Activated effector memory CD4-positive, alpha-beta T cell treated with Interleukin-2 at 50 U/mL for 16 hours (primary cell): Measurements from ENCODE around the gene COL15A1.

Experiments used
- DNase-seq: peaks from one replicate; pipeline ENCODE4 v3.0.0-alpha.2; 2020

The COL15A1 gene

DNA sequence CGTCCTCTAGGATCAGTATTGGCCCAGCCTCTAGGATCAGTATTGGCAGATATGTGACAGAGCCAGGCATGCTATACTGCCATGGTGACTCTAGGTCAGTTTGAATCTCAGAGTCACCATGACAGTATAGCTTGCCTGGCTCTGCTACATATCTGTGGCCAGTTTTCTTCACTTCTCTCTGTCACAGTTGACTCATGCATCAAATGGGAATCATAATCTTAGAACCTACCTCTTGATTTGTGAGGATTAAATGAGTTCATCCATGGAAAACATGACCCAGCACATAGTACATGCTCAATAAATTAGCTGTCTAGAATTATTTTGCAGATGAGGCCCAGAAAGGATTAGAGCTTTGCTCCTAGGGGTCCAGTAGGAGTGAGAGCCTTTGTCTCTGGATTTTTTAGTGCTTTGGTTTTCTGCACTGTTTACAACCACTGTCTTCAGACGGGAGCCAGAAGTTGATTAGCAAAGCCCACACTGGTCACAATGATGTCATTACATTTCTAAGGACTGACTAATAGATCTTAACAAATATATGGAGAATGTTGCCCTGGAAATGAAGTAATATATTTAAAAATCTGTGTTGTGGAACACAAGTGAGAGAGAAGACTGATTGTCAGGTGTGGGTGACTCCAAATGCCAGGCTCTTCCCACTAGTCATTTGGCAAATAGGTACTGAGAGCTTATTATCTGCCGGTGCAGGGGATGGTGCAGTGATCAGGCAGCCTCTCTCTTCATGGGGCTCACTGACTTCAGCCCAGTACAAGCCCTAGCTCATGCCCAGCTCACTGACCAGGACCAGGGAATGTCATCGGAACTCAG is 76.0 kb downstream of the COL15A1 start:
- DNase-seq: no peak

- no peak for DNase-seq
Measured at GRCh38 chr9:99020786-99021436, 77.2 kb downstream of the COL15A1 start.

DNA sequence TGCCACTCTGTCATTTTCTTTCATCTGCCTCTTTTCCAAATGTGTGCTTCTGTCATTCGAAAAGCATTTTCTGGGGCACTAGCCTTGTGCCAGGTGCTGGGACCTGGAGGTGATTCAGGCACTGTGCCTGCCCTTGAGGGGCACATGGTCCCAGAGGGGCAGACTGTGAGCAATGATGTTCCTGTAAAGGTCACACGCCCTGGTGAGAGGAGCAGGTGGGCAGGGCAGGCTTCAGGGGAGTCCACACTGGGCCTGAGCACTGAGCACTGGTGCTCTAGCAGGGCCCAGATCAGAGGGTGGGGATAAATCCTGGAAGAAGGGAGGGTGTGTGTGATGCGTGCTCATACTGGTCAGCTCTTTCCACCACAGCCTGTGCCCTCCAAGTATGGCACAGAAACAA is 77.8 kb downstream of the COL15A1 start:
- no peak for DNase-seq

GRCh38 chr9:99023231-99023630 is 79.5 kb downstream of the COL15A1 start:
- DNase-seq: no peak

DNA sequence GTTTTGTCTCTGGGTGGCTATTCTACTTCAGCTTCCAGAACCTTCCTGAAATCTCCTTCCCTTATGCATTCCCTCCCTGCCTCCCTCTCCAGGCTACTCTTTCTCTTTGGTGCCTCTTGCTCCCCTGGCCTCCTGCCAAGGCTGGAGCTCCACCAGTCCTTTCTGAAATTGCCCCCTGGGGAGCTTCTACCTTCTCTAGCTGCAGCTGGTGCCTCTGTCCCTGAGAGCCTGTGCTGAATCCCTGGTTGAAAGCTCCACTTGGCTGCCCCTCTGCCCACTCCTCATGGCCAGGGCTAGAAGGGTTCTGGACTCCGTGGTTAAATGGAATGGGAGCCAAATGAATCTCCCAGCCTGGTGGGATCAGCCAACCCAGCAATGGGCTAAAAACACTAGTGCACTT is 80.1 kb downstream of the COL15A1 start:
- DNase-seq: no peak

GRCh38 chr9:99024959-99025358 is 81.3 kb downstream of the COL15A1 start:
- DNase-seq: no peak

DNA sequence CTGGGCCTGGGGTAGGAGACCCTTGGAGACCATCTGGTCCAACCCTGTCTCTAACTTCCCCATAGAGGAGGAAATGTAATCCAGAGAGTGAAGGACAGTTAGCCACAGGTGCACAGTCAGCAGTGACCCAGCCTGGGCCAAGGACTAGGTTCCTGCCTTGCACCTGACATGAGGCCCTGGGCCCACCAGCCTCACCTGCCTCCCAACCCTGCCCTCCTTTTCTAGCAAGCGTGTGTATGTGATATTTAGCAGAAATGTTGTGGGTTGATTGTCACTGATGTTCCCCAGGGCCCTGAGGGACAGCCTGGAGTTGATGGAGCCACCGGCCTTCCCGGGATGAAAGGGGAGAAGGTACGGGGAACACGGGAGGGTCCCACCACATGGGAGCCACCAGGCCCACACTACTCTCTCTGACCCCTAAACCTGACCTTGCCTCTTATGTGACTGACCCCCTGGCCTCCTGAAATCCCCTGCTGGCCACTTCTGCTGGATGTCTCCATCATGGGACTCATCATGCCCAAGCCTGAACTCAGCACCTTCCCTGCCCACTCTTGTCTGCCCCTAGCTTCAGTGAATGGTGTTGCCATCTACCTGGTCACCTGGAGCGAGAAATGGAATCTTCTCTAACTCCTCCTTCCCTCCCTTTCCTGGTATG is 82.0 kb downstream of the COL15A1 start:
- no peak for DNase-seq

- no peak for DNase-seq
Measured at GRCh38 chr9:99026271-99026955, 82.7 kb downstream of the COL15A1 start.

- DNase-seq: no peak
Measured at GRCh38 chr9:99026956-99027298, 83.2 kb downstream of the COL15A1 start.

DNA sequence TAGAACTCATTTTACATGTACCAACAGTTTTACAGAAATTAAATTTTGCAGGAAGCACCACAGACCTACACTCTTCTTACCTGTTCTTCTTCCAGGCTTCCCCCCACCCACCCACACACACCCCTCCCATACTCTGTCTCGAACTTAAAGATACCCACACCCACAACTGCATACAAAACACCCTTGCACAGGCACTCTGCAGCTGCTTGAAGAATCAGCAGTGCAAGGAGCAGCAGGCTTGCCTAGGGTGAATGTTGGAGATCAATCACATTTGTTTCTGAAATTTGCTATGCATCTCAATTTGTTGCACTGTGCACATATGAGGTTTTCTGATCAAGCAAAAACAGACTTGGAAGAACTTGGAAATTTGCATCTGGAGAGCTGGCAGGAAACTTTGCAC is 83.7 kb downstream of the COL15A1 start:
- DNase-seq: no peak

DNA sequence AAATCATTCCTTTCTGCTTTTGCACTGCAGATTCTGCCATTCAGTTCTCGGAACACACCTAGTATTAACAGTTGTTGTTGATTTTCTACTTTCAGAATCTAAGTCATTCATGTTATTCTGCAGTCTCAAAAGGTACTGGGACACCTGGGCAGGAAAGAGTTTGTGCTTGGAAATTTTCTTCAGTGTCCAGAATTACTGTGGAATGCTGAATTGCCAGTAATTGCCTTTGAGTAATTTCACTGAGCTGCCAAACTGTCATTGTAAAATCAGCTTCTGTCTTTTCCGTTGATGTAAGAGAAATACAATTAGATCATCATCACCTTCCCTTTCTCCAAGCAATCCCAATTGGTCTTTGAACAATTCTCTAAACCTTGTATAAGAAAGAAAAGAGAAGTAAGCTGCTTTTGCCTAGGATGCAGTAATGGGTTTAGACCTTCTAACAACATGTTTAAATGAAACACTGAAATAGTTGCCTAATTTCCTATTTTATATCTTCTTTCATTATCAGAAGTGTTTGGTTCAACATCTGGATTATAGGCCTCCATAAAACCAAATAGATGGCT is 85.5 kb downstream of the COL15A1 start:
- no peak for DNase-seq

DNA sequence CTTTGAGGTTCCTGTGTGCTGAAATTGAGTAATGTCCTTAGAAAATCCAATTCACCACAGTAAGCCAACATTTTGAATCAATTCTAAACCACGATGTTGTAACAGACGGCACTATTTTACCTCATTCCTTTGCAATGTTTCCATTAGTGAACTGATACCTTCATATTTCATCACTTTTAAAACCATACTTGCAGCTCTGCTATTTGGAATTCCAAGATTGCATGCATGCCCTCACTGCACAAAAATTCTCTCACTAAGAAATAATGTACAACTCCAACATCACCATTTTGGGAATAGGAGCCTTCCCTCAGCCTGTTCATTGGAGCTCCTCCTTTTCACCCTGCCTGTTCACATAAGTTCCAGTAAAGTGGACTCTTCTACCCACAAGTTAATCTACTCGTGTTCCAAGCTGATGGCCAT is 86.4 kb downstream of the COL15A1 start:
- DNase-seq: no peak

GRCh38 chr9:99030610-99031109 is 87.0 kb downstream of the COL15A1 start:
- DNase-seq: no peak

DNA sequence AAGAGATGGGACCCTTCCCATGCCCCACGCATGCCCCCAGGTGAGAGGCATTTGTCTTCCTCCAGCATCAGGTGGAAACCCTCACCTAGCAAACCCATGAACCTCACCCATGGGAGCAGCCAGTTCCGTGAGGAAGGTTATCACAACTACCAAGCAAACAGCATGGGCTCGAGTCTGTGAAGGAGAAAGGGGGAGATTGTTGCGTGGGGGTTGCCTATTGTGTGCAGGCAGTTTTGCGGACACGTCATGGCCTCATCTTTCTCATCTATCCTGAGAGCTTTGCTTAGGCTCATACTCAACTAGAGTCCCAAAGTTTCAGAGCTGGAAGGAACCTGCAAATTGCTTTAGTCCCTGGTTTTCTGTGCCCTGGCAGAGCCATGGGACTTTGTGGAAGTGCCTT is 87.6 kb downstream of the COL15A1 start:
- DNase-seq: no peak

DNA sequence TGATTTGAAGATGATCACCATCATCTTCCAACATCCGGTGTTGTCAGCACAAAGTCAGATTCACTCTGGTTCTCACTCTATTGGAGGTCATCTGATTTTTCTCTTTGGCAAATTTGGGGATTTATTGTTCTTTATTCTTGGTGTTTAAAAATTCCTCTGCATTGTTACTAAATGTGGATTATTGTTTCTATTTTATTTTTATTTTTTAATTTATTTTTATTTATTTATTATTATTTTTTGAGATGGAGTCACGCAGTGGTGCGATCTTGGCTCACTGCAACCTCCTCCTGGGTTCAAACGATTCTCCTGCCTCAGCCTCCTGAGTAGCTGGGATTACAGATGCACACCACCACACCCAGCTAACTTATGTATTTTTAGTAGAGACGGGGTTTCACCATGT is 88.3 kb downstream of the COL15A1 start:
- DNase-seq: no peak

- no peak for DNase-seq
Measured at GRCh38 chr9:99034149-99034548, 90.4 kb downstream of the COL15A1 start.

DNA sequence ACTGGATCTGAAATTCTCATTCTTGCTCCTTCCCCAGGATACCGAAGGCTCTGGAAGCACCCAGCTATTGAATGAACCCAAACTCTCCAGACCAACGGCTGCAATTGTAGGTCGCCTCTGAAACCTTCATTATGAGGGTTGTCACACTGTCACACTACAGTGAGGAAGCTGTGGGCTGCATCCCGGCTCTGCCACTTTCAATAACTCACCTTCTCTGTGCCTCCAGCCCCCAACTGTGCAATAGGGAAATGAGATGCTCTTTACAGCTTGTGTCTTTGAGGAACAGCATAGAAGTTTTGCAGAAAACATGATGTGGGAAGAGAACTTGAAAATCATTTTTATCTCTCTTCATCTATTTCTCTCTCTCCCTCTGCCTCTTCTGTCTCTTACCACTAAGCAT is 91.6 kb downstream of the COL15A1 start:
- DNase-seq: no peak

GRCh38 chr9:99037769-99038483 is 94.2 kb downstream of the COL15A1 start:
- no peak for DNase-seq

GRCh38 chr9:99038484-99038820 is 94.7 kb downstream of the COL15A1 start:
- no peak for DNase-seq

- DNase-seq: no peak
Measured at GRCh38 chr9:99039505-99040182, 95.9 kb downstream of the COL15A1 start.

DNA sequence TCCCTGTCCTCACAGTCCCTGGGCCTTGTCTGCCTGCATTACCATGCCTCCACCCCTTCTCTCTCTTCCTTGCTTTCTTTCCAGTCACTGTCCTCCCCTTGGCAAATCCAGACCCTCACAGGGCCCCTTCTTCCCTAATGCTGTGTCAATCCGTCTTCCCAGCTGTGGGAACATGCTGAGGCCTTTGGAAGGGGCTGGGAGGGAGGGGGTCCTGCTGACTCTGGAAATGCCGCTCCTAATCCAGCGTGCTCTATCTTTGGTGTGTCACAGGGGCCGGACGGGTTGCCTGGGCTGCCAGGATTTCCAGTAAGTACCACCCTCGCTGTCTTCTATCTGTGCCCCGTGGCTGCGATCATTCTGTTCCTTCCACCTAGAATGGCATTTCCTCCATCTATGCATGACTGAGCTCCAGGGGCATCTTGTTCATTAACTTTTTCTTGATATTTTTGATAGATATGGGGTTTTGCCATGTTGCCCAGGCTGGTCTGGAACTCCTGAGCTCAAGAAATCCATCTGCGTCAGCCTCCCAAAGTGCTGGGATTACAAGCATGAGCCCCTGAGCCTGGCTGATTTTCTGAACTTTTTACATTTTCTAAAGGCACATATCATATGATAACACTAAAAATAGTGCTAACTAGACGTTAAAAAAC is 96.7 kb downstream of the COL15A1 start:
- no peak for DNase-seq
